HG03354 (cell line): ENCODE results near the gene NCKAP5.

Experiments
- ATAC-seq: cut with Tn5 transposase; IDR thresholded peaks from one replicate; pipeline ENCODE4 v1.9.1; 2021; ENCODE audit warnings: mild to moderate bottlenecking; ENCODE audit not compliant: unreplicated experiment, poor library complexity, severe bottlenecking

Gene NCKAP5

GRCh38 chr2:133315280-133315679 is 253.0 kb downstream of the NCKAP5 start:
- ATAC-seq, result no peak

GRCh38 chr2:133314795-133315194 is 253.5 kb downstream of the NCKAP5 start:
- ATAC-seq, result no peak

GRCh38 chr2:133312038-133312729 is 256.1 kb downstream of the NCKAP5 start:
- ATAC-seq, result no peak

- no peak for ATAC-seq
Observed at GRCh38 chr2:133306236-133306635, 262.0 kb downstream of the NCKAP5 start.

GRCh38 chr2:133304344-133304743 is 263.9 kb downstream of the NCKAP5 start:
- ATAC-seq, result no peak

GRCh38 chr2:133303150-133303549 is 265.1 kb downstream of the NCKAP5 start:
- ATAC-seq, result no peak

GRCh38 chr2:133296401-133296800 is 271.9 kb downstream of the NCKAP5 start:
- ATAC-seq, result no peak

GRCh38 chr2:133293544-133294353 is 274.5 kb downstream of the NCKAP5 start:
- no peak for ATAC-seq

- ATAC-seq, result no peak
Observed at GRCh38 chr2:133292259-133292658, 276.0 kb downstream of the NCKAP5 start.

GRCh38 chr2:133287709-133288108 is 280.6 kb downstream of the NCKAP5 start:
- ATAC-seq, result no peak

GRCh38 chr2:133286326-133286922 is 281.8 kb downstream of the NCKAP5 start:
- no peak for ATAC-seq

- ATAC-seq, result no peak
Observed at GRCh38 chr2:133273031-133273430, 295.2 kb downstream of the NCKAP5 start.

GRCh38 chr2:133271105-133271504 is 297.2 kb downstream of the NCKAP5 start:
- no peak for ATAC-seq

- no peak for ATAC-seq
Observed at GRCh38 chr2:133270550-133270949, 297.7 kb downstream of the NCKAP5 start.

- ATAC-seq, result no peak
Observed at GRCh38 chr2:133266926-133267590, 301.2 kb downstream of the NCKAP5 start.

GRCh38 chr2:133266041-133266925 is 302.0 kb downstream of the NCKAP5 start:
- no peak for ATAC-seq

- ATAC-seq, result no peak
Observed at GRCh38 chr2:133265432-133265949, 302.8 kb downstream of the NCKAP5 start.

GRCh38 chr2:133264989-133265401 is 303.3 kb downstream of the NCKAP5 start:
- no peak for ATAC-seq

- ATAC-seq, result no peak
Observed at GRCh38 chr2:133262893-133263292, 305.4 kb downstream of the NCKAP5 start.
